ENCODE data around the gene HDAC11. TPM values are rescaled to one million over a fixed set of nuclear protein-coding genes. Genes with fewer than 3 reads are reported as not detected.

Gene HDAC11
- total RNA-seq, 6 donors from 2014 or later, result 11.5 to 28.1 (median 18.0) TPM

DNA sequence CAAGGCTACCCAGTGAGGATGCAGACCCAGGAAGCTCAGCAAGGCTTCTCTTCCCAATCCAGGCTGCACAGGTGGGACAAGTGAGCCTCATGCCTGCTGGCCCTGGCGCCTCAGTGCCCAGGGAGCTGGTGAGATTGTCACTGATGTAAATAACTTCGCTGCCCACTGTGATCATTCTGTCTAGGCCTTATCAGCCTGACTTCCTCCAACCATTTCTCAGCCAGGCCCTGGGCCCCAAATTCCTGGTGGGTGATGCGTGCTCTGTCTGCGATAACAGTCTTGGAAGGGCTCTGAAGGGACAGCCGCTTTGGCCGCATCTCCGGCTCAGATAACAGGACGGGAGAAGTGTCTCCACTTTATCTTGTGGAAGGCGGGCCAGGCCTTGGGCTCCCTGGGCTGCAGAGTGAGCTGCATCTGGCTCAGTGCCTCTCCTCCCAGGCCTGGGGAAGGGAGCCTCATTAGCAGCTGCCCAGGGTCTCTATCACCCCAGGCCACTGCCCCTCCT, 66.6 kb downstream of the HDAC11 start:
- peak in 1 of 2 donors; percentile 27 for DNase-seq
- Histone ChIP-seq H3K36me3 (no peaks in the 10 kb centered on the region), H3K27me3 (peaks cover 0 to 17% (median 5%) of the 10 kb centered on the region in 4 donors), H3K4me3 (no peak overlapping the region), H3K9me3 (no peaks in the 10 kb centered on the region), H3K27ac (no peak overlapping the region), H3K4me1 (peaks cover 0 to 18% (median 7%) of the 10 kb centered on the region in 4 donors)
- WGBS, 2 donors, result 73 to 77% methylated on average over 3 to 9 of the region's 9 CpGs
- peak in 1 of 2 donors; percentile 57 for ATAC-seq (ENCODE audit: low FRiP score in 2 of 2)
- no peak for TF ChIP-seq POLR2AphosphoS5 (IDR thresholded peaks at IDR 0.05)
- TF ChIP-seq, protein P1, sequence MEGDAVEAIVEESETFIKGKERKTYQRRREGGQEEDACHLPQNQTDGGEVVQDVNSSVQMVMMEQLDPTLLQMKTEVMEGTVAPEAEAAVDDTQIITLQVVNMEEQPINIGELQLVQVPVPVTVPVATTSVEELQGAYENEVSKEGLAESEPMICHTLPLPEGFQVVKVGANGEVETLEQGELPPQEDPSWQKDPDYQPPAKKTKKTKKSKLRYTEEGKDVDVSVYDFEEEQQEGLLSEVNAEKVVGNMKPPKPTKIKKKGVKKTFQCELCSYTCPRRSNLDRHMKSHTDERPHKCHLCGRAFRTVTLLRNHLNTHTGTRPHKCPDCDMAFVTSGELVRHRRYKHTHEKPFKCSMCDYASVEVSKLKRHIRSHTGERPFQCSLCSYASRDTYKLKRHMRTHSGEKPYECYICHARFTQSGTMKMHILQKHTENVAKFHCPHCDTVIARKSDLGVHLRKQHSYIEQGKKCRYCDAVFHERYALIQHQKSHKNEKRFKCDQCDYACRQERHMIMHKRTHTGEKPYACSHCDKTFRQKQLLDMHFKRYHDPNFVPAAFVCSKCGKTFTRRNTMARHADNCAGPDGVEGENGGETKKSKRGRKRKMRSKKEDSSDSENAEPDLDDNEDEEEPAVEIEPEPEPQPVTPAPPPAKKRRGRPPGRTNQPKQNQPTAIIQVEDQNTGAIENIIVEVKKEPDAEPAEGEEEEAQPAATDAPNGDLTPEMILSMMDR (IDR thresholded peaks at IDR 0.05), result no peak
- no peak for TF ChIP-seq EP300 (IDR thresholded peaks at IDR 0.05)
- TF ChIP-seq POLR2A (IDR thresholded peaks at IDR 0.05), result no peak

DNA sequence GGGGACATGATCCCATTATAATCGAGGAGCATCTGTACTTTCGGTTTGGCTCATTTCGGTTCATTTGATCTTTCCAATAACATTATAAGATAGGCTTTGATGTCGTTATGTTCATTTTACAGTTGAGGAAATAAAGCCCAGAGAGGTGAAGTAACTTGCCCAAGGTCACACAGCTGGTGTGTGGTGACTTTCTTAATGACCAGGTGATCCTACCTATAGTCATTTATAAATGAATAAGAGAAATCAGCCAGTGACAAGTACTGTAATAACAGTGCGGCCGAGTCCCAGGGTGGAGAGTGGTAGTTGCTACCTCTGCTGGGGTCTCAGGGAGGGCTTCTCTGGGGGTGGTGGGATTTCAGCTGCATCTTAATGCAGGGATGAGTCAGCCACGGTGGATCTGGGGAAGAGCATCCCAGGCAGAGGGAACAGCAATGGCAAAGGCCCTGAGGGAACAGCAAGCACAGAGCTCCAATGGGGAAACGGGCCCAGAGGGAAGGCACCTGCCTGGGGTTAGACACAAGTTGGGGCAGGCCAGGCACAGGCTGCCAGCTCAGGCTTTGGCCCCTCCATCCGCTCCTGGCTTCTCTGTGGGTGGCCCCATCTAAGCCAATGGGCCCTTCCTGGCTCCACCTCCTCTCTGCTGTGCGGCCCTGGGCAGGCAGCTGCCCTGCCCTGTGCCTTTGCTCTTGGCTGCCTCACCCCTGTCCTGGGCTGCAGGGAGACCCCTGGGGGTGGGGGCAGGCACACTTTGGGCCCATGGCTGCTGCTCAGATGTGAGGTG, 67.7 kb downstream of the HDAC11 start:
- no peaks in the 10 kb centered on the region for H3K36me3 ChIP-seq
- peaks cover 0 to 18% (median 7%) of the 10 kb centered on the region in 4 donors for H3K4me1 ChIP-seq
- H3K27ac ChIP-seq, result no peak overlapping the region
- ATAC-seq (ENCODE audit: low FRiP score in 2 of 2) (no peak), DNase-seq (peak in 1 of 2 donors; percentile 66)
- H3K9me3 ChIP-seq, result no peaks in the 10 kb centered on the region
- peaks cover 0 to 17% (median 5%) of the 10 kb centered on the region in 4 donors for H3K27me3 ChIP-seq
- WGBS, 2 donors, result 86 to 90% methylated on average over 7 to 10 of the region's 10 CpGs
- TF ChIP-seq POLR2AphosphoS5 (IDR thresholded peaks at IDR 0.05), result no peak
- TF ChIP-seq EP300 (IDR thresholded peaks at IDR 0.05), result no peak
- TF ChIP-seq POLR2A (IDR thresholded peaks at IDR 0.05), result no peak
- TF ChIP-seq, protein P1 (IDR thresholded peaks at IDR 0.05), result no peak
- H3K4me3 ChIP-seq, result no peak overlapping the region

GRCh38 chr3:13548696-13549622, 68.9 kb downstream of the HDAC11 start, which contains the start of gene FBLN2:
Gene FBLN2, plus strand, starts transcription at chr3:13549125. Its CDS starts 21,231 bp downstream, at chr3:13570356.
- whole genome bisulfite sequencing, 2 donors, result 14 to 75% methylated on average over 4 to 40 of the region's 107 CpGs
- Histone ChIP-seq H3K9me3 (no peaks in the 10 kb centered on the region), H3K4me1 (peaks cover 0 to 18% (median 7%) of the 10 kb centered on the region in 4 donors), H3K27ac (peak within 1 kb of the TSS in 1 of 4 donors; percentile 50), H3K4me3 (peak within 1 kb of the TSS in 3 of 4 donors; percentile 35 to 43 (median 36)), H3K27me3 (peaks cover 0 to 17% (median 5%) of the 10 kb centered on the region in 4 donors), H3K36me3 (no peaks in the 10 kb centered on the region)
- ATAC-seq (ENCODE audit: low FRiP score in 2 of 2), result peak; percentile 19 to 90
- DNase-seq, result peak in 1 of 2 donors; percentile 93
- TF ChIP-seq, protein P1 (IDR thresholded peaks at IDR 0.05), result no peak

- Histone ChIP-seq H3K36me3 (no peaks in the 10 kb centered on the region), H3K4me3 (peak overlapping the region in 3 of 4 donors; percentile 35 to 43 (median 36)), H3K4me1 (peaks cover 0 to 18% (median 7%) of the 10 kb centered on the region in 4 donors), H3K27ac (peak overlapping the region in 1 of 4 donors; percentile 50), H3K9me3 (no peaks in the 10 kb centered on the region), H3K27me3 (peaks cover 0 to 17% (median 5%) of the 10 kb centered on the region in 4 donors)
- ATAC-seq (ENCODE audit: low FRiP score in 2 of 2) (no peak), DNase-seq (peak in 1 of 2 donors; percentile 34)
- 65 to 68% methylated on average over 14 to 18 of the region's 18 CpGs for WGBS, 2 donors
- TF ChIP-seq, protein P1 (IDR thresholded peaks at IDR 0.05), result no peak
- TF ChIP-seq POLR2AphosphoS5 (IDR thresholded peaks at IDR 0.05) (no peak), EP300 (IDR thresholded peaks at IDR 0.05) (no peak), POLR2A (IDR thresholded peaks at IDR 0.05) (no peak)
These were observed 69.7 kb downstream of the HDAC11 start for GRCh38 chr3:13549623-13550422.

Measured in upper lobe of left lung (tissue), 6 donors.